Adipocyte (in vitro differentiated cells): Measurements from ENCODE around the gene KRTAP5-6.

Experiments
- DNase-seq: peaks from one replicate; pipeline ENCODE4 v3.0.0-alpha.2; 2015; ENCODE audit warnings: low read depth
- H3K27me3 ChIP-seq: replicated peaks from 2 replicates; pipeline ENCODE4 v1.7.0; 2013; ENCODE audit warnings: mild to moderate bottlenecking, low read length, moderate library complexity; ENCODE audit not compliant: control insufficient read depth, insufficient read depth
- H3K36me3 ChIP-seq: 2 replicates; pipeline ENCODE4 v1.7.0; 2013; ENCODE audit warnings: low read length, mild to moderate bottlenecking, moderate library complexity; ENCODE audit not compliant: control insufficient read depth, insufficient read depth, severe bottlenecking
- H3K4me1 ChIP-seq: 2 replicates; pipeline ENCODE4 v1.7.0; 2013; ENCODE audit warnings: mild to moderate bottlenecking, low read length, moderate library complexity; ENCODE audit not compliant: control insufficient read depth, insufficient read depth
- H3K4me3 ChIP-seq: 2 replicates; pipeline ENCODE4 v1.7.0; 2013; ENCODE audit warnings: mild to moderate bottlenecking, low read length, moderate library complexity
- H3K9ac ChIP-seq: 2 replicates; pipeline ENCODE4 v1.7.0; 2013; ENCODE audit warnings: mild to moderate bottlenecking, low read length, moderate library complexity
- H3K9me3 ChIP-seq: 2 replicates; pipeline ENCODE4 v1.7.0; 2013; ENCODE audit warnings: mild to moderate bottlenecking, low read length, moderate library complexity; ENCODE audit not compliant: control insufficient read depth

The KRTAP5-6 gene

GRCh38 chr11:1733716-1734640 is 37.0 kb downstream of the KRTAP5-6 start:
- H3K4me3 ChIP-seq = no peak overlapping the region
- no peaks in the 10 kb centered on the region for H3K4me1 ChIP-seq
- no peak for DNase-seq
- H3K36me3 ChIP-seq = no peaks in the 10 kb centered on the region
- peaks cover 32% of the 10 kb centered on the region for H3K27me3 ChIP-seq
- peaks cover 16% of the 10 kb centered on the region for H3K9me3 ChIP-seq
- H3K9ac ChIP-seq = no peak overlapping the region

GRCh38 chr11:1734641-1735081 is 37.7 kb downstream of the KRTAP5-6 start:
- H3K36me3 ChIP-seq = no peaks in the 10 kb centered on the region
- H3K4me1 ChIP-seq = no peaks in the 10 kb centered on the region
- peaks cover 16% of the 10 kb centered on the region for H3K9me3 ChIP-seq
- H3K9ac ChIP-seq = no peak overlapping the region
- no peak overlapping the region for H3K4me3 ChIP-seq
- no peak for DNase-seq
- H3K27me3 ChIP-seq = peaks cover 25% of the 10 kb centered on the region

- no peak for DNase-seq
- H3K9ac ChIP-seq = no peak overlapping the region
- peaks cover 16% of the 10 kb centered on the region for H3K9me3 ChIP-seq
- no peaks in the 10 kb centered on the region for H3K4me1 ChIP-seq
- H3K36me3 ChIP-seq = no peaks in the 10 kb centered on the region
- H3K4me3 ChIP-seq = no peak overlapping the region
- H3K27me3 ChIP-seq = peaks cover 19% of the 10 kb centered on the region
These were observed 38.3 kb downstream of the KRTAP5-6 start for GRCh38 chr11:1735271-1735670.

- H3K27me3 ChIP-seq = peaks cover 7% of the 10 kb centered on the region
- DNase-seq = no peak
These were observed 39.5 kb downstream of the KRTAP5-6 start for GRCh38 chr11:1736447-1736992.

GRCh38 chr11:1737080-1737757 is 40.2 kb downstream of the KRTAP5-6 start:
- Histone ChIP-seq H3K36me3 (no peaks in the 10 kb centered on the region), H3K4me3 (no peak overlapping the region), H3K4me1 (no peaks in the 10 kb centered on the region), H3K9ac (no peak overlapping the region), H3K27me3 (peaks cover under 1% of the 10 kb centered on the region), H3K9me3 (peaks cover 16% of the 10 kb centered on the region)
- no peak for DNase-seq

More at GRCh38 chr11:1736447-1736992, 39.5 kb downstream of the KRTAP5-6 start:
- no peak overlapping the region for H3K9ac ChIP-seq
- H3K4me1 ChIP-seq = no peaks in the 10 kb centered on the region
- H3K9me3 ChIP-seq = peaks cover 16% of the 10 kb centered on the region
- H3K4me3 ChIP-seq = no peak overlapping the region
- no peaks in the 10 kb centered on the region for H3K36me3 ChIP-seq

- no peak for DNase-seq
- Histone ChIP-seq H3K36me3 (no peaks in the 10 kb centered on the region), H3K4me3 (no peak overlapping the region), H3K9ac (no peak overlapping the region), H3K9me3 (peaks cover 16% of the 10 kb centered on the region), H3K27me3 (no peaks in the 10 kb centered on the region), H3K4me1 (no peaks in the 10 kb centered on the region)
These were observed 41.4 kb downstream of the KRTAP5-6 start for GRCh38 chr11:1738380-1738779.

- DNase-seq = no peak
- Histone ChIP-seq H3K9me3 (peaks cover 16% of the 10 kb centered on the region), H3K27me3 (no peaks in the 10 kb centered on the region)
These were observed 42.6 kb downstream of the KRTAP5-6 start for GRCh38 chr11:1739576-1739975.

GRCh38 chr11:1740786-1741530 is 44.0 kb downstream of the KRTAP5-6 start:
- no peak overlapping the region for H3K9ac ChIP-seq
- peaks cover 16% of the 10 kb centered on the region for H3K9me3 ChIP-seq
- H3K27me3 ChIP-seq = no peaks in the 10 kb centered on the region
- H3K36me3 ChIP-seq = no peaks in the 10 kb centered on the region
- H3K4me1 ChIP-seq = peaks cover 14% of the 10 kb centered on the region
- DNase-seq = no peak
- H3K4me3 ChIP-seq = no peak overlapping the region

More at GRCh38 chr11:1739576-1739975, 42.6 kb downstream of the KRTAP5-6 start:
- Histone ChIP-seq H3K4me1 (peaks cover 6% of the 10 kb centered on the region), H3K36me3 (no peaks in the 10 kb centered on the region), H3K9ac (no peak overlapping the region), H3K4me3 (no peak overlapping the region)

GRCh38 chr11:1741741-1742140 is 44.7 kb downstream of the KRTAP5-6 start:
- DNase-seq = no peak
- Histone ChIP-seq H3K9ac (no peak overlapping the region), H3K9me3 (peaks cover 12% of the 10 kb centered on the region), H3K36me3 (no peaks in the 10 kb centered on the region), H3K27me3 (no peaks in the 10 kb centered on the region), H3K4me3 (no peak overlapping the region), H3K4me1 (peaks cover 14% of the 10 kb centered on the region)

- Histone ChIP-seq H3K4me1 (peaks cover 14% of the 10 kb centered on the region), H3K36me3 (no peaks in the 10 kb centered on the region), H3K27me3 (no peaks in the 10 kb centered on the region), H3K9ac (no peak overlapping the region), H3K9me3 (peaks cover 6% of the 10 kb centered on the region), H3K4me3 (no peak overlapping the region)
- no peak for DNase-seq
These were observed 45.4 kb downstream of the KRTAP5-6 start for GRCh38 chr11:1742371-1742770.
